H7 (cell line): Measurements from ENCODE around the gene TRPT1. TPM values are rescaled to one million over a fixed set of nuclear protein-coding genes. Genes with fewer than 3 reads are reported as not detected.
A peak's percentile ranks its signal among the peaks of the same experiment; 100 is the strongest.

Experiments used
- DNase-seq: peaks from one replicate; pipeline ENCODE4 v3.0.0; 2012
- H3K27me3 ChIP-seq: 2 replicates; pipeline ENCODE4 v1.6.0; 2011; ENCODE audit warnings: mild to moderate bottlenecking, low read length; ENCODE audit not compliant: control insufficient read depth, insufficient read depth
- H3K36me3 ChIP-seq: replicated peaks from 2 replicates; pipeline ENCODE4 v1.5.1; 2011; ENCODE audit warnings: low read length; ENCODE audit not compliant: control insufficient read depth, insufficient read depth
- H3K4me3 ChIP-seq: 2 replicates; pipeline ENCODE4 v1.5.1; 2011; ENCODE audit warnings: low read depth, mild to moderate bottlenecking, control low read depth, low read length, moderate library complexity; ENCODE audit not compliant: insufficient read depth
- total RNA-seq: library from RNA; depleted of rRNA; stranded (reverse); fragments of >200 nt; shearing (Covaris generic); gene quantifications from 2 replicates; pipeline ENCODE4 v1.2.3, GENCODE V29; 2014

TRPT1 gene
- total RNA-seq, 1 experiment from 2014 or later: 75.6 TPM

DNA sequence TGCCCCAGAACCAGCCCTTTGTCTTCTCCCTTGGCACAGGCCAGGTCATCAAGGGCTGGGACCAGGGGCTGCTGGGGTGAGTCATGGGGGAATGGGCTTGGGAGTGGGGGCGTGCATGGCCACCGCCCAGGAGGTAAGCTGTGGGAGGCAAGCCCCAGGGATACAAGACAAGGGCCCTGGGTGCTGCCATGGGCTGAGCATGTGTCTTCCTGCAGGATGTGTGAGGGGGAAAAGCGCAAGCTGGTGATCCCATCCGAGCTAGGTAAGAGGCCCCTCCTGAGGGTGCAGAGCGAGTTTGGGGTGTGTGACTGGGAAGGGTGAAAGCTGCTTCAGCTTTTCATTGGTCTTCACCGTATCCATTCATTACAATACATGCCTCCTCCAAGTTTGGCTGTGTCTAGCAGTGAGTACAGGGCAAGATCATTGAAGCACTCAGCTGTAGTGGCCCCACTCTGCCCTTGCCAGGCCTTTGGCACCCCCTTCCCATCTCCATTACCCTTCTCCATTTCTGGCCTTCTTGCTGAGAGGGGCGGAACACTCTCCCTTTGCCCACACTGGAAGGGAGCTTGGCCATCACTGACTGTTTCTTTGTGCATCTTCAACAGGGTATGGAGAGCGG lies 17.4 kb upstream of the TRPT1 start:
- H3K36me3 ChIP-seq: peaks cover 14% of the 10 kb centered on the region
- DNase-seq: no peak
- no peak overlapping the region for H3K4me3 ChIP-seq
- no peaks in the 10 kb centered on the region for H3K27me3 ChIP-seq

DNA sequence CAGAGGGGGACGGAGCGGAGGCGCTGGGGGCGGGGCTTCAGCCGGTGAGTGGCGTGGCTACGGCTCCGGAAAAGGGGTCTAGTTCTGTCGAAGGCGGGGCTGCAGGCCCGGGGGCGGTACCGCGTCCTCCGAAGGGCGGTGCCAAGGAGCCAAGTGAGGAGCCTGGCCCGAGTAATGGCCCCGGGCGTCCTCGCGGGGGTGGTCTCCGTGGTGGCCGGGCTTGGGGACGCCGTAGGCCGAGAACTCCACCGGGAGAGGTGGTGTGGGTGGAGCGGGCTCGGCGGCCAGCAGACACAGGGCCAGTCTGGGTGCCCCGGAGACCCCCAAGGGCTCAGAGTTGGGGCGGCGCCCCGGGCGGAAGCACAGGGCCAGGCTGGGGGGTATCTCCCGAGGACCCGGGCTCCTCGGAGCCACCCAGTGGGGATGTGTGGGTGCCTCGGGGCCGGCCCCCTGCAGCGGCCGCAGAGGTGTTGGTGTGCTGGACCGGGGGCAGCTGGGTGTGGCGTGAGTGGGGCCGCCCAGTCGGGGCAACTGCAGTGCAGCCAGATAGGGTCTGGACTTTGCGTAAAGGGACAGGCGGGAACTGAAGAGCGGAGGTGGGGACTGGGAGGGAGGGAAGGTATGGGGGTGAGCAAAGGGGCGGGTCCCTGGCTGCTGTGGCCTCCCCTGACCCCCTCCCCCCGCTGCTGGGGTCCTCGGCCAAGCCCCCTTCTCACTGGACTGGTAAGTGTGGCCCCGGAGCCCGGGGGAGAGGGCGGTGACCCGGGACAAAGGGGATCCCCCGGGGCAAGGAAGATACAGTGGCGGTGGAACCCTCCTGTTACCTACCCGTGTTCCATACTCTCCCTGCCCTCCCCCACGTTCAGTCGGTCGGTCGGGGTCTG lies 15.7 kb upstream of the TRPT1 start:
- Histone ChIP-seq H3K27me3 (no peaks in the 10 kb centered on the region), H3K4me3 (peak overlapping the region; percentile 94), H3K36me3 (peaks cover 18% of the 10 kb centered on the region)
- peak; percentile 92 for DNase-seq

GRCh38 chr11:64241241-64241490 lies 15.2 kb upstream of the TRPT1 start:
- DNase-seq: peak; percentile 100
- Histone ChIP-seq H3K36me3 (peaks cover 18% of the 10 kb centered on the region), H3K4me3 (peak overlapping the region; percentile 94), H3K27me3 (no peaks in the 10 kb centered on the region)

GRCh38 chr11:64240435-64241240 lies 14.7 kb upstream of the TRPT1 start, which contains the start of gene FKBP2:
FKBP2 (plus strand) TSS chr11:64241095; CDS start chr11:64242388, 1,293 bp downstream.
- peak; percentile 100 for DNase-seq
- H3K4me3 ChIP-seq: peak within 1 kb of the TSS; percentile 94
- H3K36me3 ChIP-seq: peaks cover 18% of the 10 kb centered on the region
- H3K27me3 ChIP-seq: no peaks in the 10 kb centered on the region

DNA sequence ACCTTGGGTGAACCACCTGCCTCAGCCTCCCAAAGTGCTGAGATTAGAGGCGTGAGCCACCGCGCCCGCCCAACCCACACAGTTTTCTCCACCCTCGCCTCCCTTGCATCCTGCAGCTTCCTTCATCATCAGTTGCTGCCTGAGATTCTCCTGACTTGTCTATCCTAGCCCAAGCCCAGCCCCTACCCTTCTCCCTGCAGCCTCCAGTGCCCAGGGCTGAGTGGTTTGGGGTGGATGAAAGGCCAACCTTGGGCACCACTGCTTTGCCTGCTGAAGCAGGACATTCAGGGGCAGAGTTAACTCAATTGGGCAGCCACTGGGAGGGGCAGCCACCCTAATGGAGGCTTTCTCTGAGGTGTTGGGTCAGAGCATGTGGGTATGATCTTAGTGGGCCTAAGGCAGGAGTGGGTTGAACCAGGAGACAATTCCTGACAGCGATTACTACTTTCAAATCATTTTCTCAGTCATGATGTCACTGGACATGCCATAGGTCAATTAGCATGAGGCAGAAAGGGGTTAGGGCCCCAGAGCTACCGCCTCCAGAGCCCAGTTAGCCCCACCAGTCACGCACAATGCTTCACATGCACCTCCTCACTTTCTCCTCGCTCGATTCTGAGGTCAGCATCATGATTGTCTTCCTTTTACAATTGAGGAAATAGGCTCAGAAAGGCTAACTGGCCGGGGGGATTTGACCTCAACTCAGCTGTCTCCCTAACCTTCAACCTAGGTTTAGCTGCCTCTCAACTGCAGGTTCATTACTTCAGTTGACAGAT lies 13.9 kb upstream of the TRPT1 start:
- DNase-seq: no peak
- H3K4me3 ChIP-seq: peak overlapping the region; percentile 94
- no peaks in the 10 kb centered on the region; the same call in 1 of the 2 replicates for H3K27me3 ChIP-seq
- H3K36me3 ChIP-seq: peaks cover 18% of the 10 kb centered on the region

- Histone ChIP-seq H3K27me3 (peaks cover 1% of the 10 kb centered on the region; the same call in 1 of the 2 replicates), H3K36me3 (peaks cover 16% of the 10 kb centered on the region), H3K4me3 (no peak overlapping the region)
- no peak for DNase-seq
Observed at GRCh38 chr11:64238999-64239398, 13.0 kb upstream of the TRPT1 start.

GRCh38 chr11:64238076-64238475 lies 12.1 kb upstream of the TRPT1 start:
- no peak overlapping the region for H3K4me3 ChIP-seq
- no peak for DNase-seq
- peaks cover 7% of the 10 kb centered on the region; the same call in 1 of the 2 replicates for H3K27me3 ChIP-seq
- H3K36me3 ChIP-seq: peaks cover 8% of the 10 kb centered on the region

DNA sequence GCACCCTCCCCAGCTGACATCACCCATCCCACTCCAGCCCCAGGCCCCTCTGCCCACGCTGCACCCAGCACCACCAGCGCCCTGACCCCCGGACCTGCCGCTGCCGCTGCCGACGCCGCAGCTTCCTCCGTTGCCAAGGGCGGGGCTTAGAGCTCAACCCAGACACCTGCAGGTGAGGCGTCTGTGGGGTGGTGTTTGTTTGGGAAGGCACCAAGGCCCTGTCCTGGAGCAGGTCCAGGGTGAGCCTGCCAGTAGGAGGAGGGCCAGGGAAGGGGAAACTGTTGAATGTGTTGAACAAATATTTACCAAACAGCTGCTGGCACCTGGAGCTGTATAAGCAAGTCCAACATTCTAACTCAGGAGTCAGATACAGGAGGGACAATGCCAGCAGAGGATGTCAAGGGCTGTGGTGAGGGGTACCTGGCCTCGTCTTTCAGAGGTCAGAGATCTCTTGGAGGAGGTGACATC lies 11.5 kb upstream of the TRPT1 start:
- DNase-seq: no peak
- peaks cover 8% of the 10 kb centered on the region for H3K36me3 ChIP-seq

GRCh38 chr11:64235437-64236161 lies 9.6 kb upstream of the TRPT1 start:
- peaks cover 10% of the 10 kb centered on the region; the same call in 1 of the 2 replicates for H3K27me3 ChIP-seq
- peaks cover 8% of the 10 kb centered on the region for H3K36me3 ChIP-seq
- peak overlapping the region; percentile 55 for H3K4me3 ChIP-seq
- DNase-seq: no peak

More for the DNA sequence above, 11.5 kb upstream of the TRPT1 start:
- no peak overlapping the region for H3K4me3 ChIP-seq
- peaks cover 10% of the 10 kb centered on the region; the same call in 1 of the 2 replicates for H3K27me3 ChIP-seq

DNA sequence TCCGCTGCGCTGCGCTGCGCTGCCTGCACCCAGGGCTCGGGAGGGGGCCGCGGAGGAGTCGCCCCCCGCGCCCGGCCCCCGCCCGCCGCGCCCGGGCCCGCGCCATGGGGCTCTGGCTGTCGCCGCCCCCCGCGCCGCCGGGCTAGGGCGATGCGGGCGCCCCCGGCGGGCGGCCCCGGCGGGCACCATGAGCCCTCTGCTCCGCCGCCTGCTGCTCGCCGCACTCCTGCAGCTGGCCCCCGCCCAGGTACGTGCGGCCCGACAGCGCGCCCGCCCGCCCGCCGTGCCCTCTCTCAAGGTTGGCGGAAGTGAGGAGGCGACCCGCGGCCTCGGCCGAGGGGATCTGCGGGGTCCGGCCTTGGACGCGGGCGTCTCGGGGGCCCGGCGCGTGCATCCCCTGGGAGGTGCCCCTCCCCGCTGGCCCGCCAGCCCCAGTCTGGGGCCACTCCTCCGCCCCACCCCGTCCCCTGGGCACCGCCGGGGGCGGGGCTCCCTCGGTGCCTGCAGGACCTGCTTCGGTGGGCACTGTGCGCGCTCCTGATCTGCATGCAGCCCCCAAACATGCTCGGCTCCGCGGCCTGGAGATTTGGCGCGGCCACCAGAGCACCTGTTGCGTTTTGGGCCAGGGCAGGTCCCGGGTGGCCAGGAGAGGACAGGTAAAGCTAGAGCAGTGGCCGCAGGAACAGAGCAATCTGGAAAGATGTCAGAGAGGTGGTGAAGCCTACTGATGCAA lies 8.8 kb upstream of the TRPT1 start:
- peak; percentile 88 for DNase-seq
- peaks cover 8% of the 10 kb centered on the region for H3K36me3 ChIP-seq
- H3K4me3 ChIP-seq: peak overlapping the region; percentile 55
- H3K27me3 ChIP-seq: peaks cover 10% of the 10 kb centered on the region; the same call in 1 of the 2 replicates

GRCh38 chr11:64233913-64234586 lies 8.1 kb upstream of the TRPT1 start, which contains the start of gene VEGFB:
VEGFB (plus strand) TSS chr11:64234584; CDS start chr11:64234834, 250 bp downstream.
- peaks cover 10% of the 10 kb centered on the region; the same call in 1 of the 2 replicates for H3K27me3 ChIP-seq
- H3K36me3 ChIP-seq: peaks cover 8% of the 10 kb centered on the region
- DNase-seq: peak; percentile 89
- peak within 1 kb of the TSS; percentile 69 for H3K4me3 ChIP-seq

GRCh38 chr11:64232967-64233315 lies 7.0 kb upstream of the TRPT1 start:
- Histone ChIP-seq H3K4me3 (no peak overlapping the region), H3K36me3 (peaks cover 4% of the 10 kb centered on the region), H3K27me3 (peaks cover 10% of the 10 kb centered on the region; the same call in 1 of the 2 replicates)
- DNase-seq: no peak
